Activated naive CD4-positive, alpha-beta T cell (primary cell): ENCODE results near the gene RNF150.
"Not testable (repeated sequence)": the region's sequence is repeated elsewhere in the genome, so short reads cannot be mapped to it uniquely, and the experiment has no call there.

Experiments
- DNase-seq, 4 experiments: peaks; one replicate each; lab custom pipeline; 2025; lab: John Stamatoyannopoulos, UW

The RNF150 gene

DNA sequence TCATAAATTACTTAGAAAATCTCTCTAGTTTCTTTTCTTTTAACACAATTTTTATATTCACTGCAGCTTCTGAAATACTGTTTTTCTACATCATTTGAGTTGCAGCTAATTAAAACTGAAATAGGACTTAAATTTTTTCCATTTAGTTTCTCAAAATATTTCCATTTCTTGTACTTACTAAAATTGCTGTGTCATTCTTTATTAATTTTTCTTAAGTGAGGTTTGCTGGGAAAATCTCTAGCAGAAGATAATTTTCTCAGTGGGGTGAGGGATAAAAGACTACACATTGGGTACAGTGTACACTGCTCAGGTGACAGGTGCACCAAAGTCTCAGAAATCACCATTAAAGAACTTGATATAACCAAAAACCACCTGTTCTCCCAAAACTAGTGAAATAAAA is 57.7 kb downstream of the RNF150 start:
- DNase-seq: no peak

GRCh38 chr4:141074098-141074878 is 59.0 kb downstream of the RNF150 start:
- DNase-seq: no peak

GRCh38 chr4:141066690-141067089 is 66.6 kb downstream of the RNF150 start:
- no peak for DNase-seq

- no peak for DNase-seq
Measured at GRCh38 chr4:141065872-141066271, 67.4 kb downstream of the RNF150 start.

GRCh38 chr4:141062651-141063050 is 70.6 kb downstream of the RNF150 start:
- DNase-seq: no peak

- no peak for DNase-seq
Measured at GRCh38 chr4:141058591-141059512, 74.4 kb downstream of the RNF150 start.

DNA sequence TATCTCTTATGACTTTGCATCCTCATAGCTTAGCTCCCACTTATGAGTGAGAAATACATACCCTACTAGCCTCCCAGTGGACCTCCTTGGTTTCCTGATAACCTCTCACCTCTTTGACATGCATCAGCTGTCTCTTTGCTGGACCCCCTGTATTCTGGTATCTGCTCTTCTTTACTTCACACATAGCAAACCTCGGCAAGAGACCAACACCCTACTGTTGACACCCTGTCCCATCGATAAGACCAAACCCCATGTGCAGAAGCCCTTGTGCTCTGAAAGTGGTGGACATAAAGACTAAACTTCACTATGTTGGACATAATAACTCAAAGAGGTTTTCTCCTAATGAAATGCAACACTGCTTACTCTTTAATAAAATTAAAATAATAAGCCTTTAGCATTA is 75.7 kb downstream of the RNF150 start:
- no peak for DNase-seq

DNA sequence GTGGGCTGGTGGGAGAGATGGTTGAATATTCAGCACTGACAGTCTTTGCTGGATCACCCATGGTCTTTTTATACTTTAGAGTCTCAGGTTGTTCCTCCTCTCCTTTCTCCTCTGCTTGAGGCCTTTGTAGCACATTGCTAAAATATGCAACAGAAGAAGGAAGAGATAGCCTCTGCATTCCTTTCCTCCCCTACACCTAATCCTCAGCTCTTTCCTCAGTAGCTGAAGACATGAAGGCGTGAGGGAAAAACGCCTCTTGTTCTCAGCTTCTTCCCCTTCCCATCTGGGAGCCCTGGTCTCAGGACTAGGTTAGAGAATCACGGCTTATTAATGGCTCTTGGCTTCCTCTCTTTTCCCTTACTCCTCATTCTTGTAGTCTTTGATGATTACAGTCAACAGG is 76.8 kb downstream of the RNF150 start:
- DNase-seq: no peak

- DNase-seq: no peak
Measured at GRCh38 chr4:141054446-141054845, 78.8 kb downstream of the RNF150 start.

DNA sequence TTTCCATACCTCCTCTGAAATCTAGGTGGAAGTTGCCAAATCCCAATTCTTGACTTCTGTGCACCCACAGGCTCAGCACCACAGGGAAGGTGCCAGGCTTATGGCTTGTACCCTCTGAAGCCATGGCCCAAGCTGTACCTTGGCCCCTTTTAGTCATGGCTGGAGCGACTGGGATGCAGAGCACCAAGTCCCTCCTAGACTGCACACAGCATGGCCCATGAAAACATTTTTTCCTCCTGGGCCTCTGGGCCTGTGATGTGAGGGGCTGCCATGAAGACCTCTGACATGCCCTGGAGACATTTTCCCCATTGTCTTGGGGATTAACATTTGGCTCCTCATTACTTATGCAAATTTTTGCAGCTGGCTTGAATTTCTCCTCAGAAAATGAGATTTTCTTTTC is 82.3 kb downstream of the RNF150 start:
- DNase-seq: not testable (repeated sequence)

DNA sequence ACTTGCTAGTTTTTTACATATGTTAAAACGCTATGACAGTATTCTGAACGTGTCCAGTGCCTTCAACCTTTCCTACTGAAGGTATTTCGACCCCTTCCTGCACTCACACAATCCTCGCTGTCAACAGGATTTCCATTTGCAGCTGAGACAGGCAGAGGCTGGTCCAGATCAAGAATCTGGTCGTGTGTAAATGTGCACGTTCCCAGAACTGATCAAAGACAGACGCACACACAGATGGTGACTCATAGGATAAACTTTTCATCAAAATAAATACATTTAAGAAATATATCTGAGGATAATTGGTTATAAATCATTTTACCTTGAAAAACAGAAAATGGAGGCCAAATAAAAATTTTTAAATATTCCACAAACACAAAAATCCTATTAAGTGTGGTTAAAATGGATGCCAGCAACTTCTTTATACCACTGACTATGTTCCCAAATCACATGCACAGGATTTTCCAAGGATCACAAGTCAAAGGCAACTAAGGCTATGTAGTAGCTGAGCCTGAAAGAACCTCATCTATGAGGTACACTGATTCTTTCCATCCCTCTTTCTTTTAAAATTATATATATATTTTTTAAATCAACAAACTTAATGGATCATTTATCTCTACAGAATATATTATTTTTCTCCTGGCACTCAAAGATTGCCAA is 85.9 kb downstream of the RNF150 start:
- DNase-seq: no peak

- DNase-seq: no peak
Measured at GRCh38 chr4:141046255-141046654, 87.0 kb downstream of the RNF150 start.

GRCh38 chr4:141045848-141046247 is 87.4 kb downstream of the RNF150 start:
- DNase-seq: no peak

DNA sequence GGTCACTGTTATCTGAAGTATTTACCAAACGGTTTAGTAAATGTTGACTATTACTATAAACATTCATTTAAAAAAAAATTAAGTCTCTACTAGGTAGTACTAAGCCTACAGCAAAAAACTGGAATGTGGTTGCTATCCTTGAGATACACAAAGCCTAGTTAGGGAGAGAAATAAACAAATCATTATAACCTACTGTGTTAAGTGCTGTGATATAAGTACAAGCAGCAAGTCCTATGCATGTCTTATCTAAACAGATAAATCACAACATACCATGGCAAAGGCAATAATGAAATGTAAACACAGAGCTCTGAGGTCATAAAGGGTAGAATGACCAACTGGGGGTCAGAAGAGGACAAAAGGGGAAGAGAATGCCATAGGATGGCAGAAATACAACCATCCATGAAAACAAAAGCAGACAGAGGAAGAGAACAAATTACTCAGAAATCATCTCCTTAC is 92.2 kb downstream of the RNF150 start:
- DNase-seq: no peak

GRCh38 chr4:141039156-141039555 is 94.1 kb downstream of the RNF150 start:
- DNase-seq: no peak

- DNase-seq: no peak
Measured at GRCh38 chr4:141038428-141038827, 94.8 kb downstream of the RNF150 start.

DNA sequence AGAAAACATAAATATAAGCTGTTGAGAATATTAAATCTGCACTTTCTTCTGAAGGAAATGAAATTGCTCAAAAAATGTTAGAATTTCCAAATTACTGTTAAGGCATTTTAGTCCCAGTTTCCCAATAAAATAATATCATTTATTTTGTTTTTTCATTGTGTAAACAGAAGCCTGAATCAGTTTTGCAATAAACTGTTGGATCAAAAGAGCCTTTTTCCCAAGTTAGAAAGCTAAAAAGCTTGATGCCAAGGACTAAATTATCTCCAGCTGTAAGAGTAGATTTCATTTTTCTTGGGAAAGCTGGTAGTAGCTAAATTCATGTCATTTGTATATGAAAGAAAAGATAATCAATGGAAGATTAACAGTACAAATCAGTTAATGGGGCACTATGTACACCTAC is 95.8 kb downstream of the RNF150 start:
- no peak for DNase-seq

DNA sequence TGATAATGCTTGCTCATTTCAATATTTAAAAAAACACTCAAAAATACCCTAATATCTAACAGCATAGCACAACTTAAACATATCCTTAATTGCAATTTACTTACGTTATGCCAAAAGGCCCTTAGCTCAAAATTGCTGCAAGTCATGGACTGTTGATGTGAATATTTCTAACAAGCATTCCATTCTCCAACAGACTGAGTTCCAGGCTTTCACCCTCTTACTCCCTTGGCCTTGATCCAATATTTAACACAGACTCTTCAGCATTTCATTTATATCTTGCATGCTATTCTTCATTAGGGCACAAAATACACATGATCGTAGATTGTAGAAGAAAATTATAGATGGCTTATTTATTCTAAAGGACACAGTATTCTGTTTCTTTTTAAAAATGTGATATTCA is 96.5 kb downstream of the RNF150 start:
- no peak for DNase-seq

DNA sequence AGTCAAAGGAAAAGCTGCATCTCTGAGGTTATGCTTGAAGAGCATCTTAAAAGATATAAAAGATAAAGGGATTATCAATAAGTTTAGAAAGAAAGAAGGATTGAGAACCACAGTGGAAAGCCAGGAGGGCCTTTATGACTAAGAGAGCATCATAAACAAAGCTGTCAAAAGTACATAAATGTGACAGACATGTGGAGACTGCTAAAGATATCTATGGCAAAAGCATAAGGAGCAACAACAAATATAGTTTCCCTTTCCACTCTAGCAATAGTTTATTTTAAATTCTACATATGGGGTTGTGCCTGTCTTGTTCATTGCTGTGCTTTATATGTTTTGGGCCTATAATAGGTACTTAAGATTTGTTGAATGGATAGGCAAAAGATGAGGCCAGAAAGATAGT is 97.3 kb downstream of the RNF150 start:
- no peak for DNase-seq

- DNase-seq: no peak
Measured at GRCh38 chr4:141028024-141028529, 105.2 kb downstream of the RNF150 start.

GRCh38 chr4:141027421-141027820 is 105.8 kb downstream of the RNF150 start:
- DNase-seq: no peak

DNA sequence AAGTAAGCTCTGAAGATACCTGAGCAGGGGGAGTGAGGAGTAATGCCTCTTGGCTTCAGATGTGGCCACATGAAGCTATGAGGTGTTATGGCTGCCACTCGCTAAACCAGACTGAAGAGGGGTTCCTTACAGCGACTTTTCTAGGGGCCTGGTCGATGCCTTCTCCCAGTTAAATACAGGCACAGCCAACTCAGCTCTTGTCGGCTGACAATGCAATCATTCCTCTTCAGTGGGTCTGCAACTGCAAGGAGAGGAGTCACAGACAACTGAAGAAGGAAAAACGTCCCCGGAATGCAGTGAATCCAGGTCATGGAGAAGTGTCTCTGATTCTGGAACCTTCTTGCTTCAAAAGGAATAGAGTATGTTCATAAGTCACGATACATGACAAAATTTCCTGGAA is 106.4 kb downstream of the RNF150 start:
- DNase-seq: no peak
